Breast epithelium (tissue), 4 donors: ENCODE data around the gene TIAM1. TPM values are rescaled to one million over a fixed set of nuclear protein-coding genes. Genes with fewer than 3 reads are reported as not detected.

Experiments used
- DNase-seq, 2 donors: peaks; one replicate each; pipeline ENCODE4 v3.0.0-alpha.2; 2019; ENCODE audit warnings: low spot score in 2 of 2
- H3K27ac ChIP-seq, 2 donors: fragments of 200-600 bp; sonication (generic) in 1 of 2; one replicate each; pipeline ENCODE4 v1.5.1; 2016 to 2019; ENCODE audit warnings: mild to moderate bottlenecking in 1 of 2
- H3K27me3 ChIP-seq, 2 donors: fragments of 200-600 bp; sonication (generic) in 1 of 2; one replicate each; pipeline versions ENCODE4 v1.5.1 to v1.6.0; 2017 to 2019; ENCODE audit warnings: control low read depth in 1 of 2, mild to moderate bottlenecking in 1 of 2
- H3K36me3 ChIP-seq: fragments of 200-600 bp; one replicate; pipeline ENCODE4 v1.5.1; 2019
- H3K4me1 ChIP-seq, 2 donors: fragments of 200-600 bp; sonication (generic); one replicate each; pipeline ENCODE4 v1.5.1; 2016 to 2019; ENCODE audit warnings: control low read depth in 1 of 2
- H3K4me3 ChIP-seq, 3 donors: fragments of 200-600 bp; sonication (generic); 1 replicate in 2 of 3; 2 replicates in 1 of 3; pipeline ENCODE4 v1.5.1; 2016 to 2019; ENCODE audit warnings: mild to moderate bottlenecking in 3 of 3, moderate library complexity in 2 of 3
- H3K9me3 ChIP-seq, 2 donors: fragments of 200-600 bp; sonication (generic) in 1 of 2; one replicate each; pipeline ENCODE4 v1.5.1; 2016 to 2019; ENCODE audit warnings: control low read depth in 1 of 2
- CTCF ChIP-seq, 3 donors: fragments of 450-650 bp; IDR thresholded peaks; one replicate each; pipeline ENCODE4 v1.5.1; 2016 to 2017; ENCODE audit warnings: antibody characterized with exemption in 3 of 3, mild to moderate bottlenecking in 3 of 3, moderate library complexity in 3 of 3
- POLR2A ChIP-seq: fragments of 450-650 bp; IDR thresholded peaks from one replicate; pipeline ENCODE4 v1.6.1; 2016; ENCODE audit warnings: antibody characterized with exemption, mild to moderate bottlenecking, moderate library complexity
- POLR2AphosphoS5 ChIP-seq, 3 donors: sonication (generic); formaldehyde crosslinking; IDR thresholded peaks; one replicate each; pipeline ENCODE4 v1.6.1; 2017; ENCODE audit warnings: antibody characterized with exemption in 3 of 3
- intact Hi-C: fragments of 100-400 bp; cut with DNase I; formaldehyde crosslinking; loops from one replicate; pipeline ENCODE4 v1.15.1; 2023; ENCODE audit warnings: low total_unique reads
- total RNA-seq, 3 donors: library from RNA; depleted of rRNA; stranded (reverse); fragments of >200 nt; gene quantifications; one replicate each; pipeline ENCODE4 v1.1.0, GENCODE V29; 2016

Gene TIAM1
- total RNA-seq, 3 donors from 2014 or later: 10.6 to 17.7 (median 11.8) TPM

- intact Hi-C loops: no loop called here
- DNase-seq: no peak
- Histone ChIP-seq H3K36me3 (no peaks in the 10 kb centered on the region), H3K4me3 (no peak overlapping the region), H3K27ac (no peak overlapping the region), H3K4me1 (no peaks in the 10 kb centered on the region), H3K27me3 (no peaks in the 10 kb centered on the region), H3K9me3 (no peaks in the 10 kb centered on the region)
- TF ChIP-seq CTCF (IDR thresholded peaks at IDR 0.05) (no peak), POLR2AphosphoS5 (IDR thresholded peaks at IDR 0.05) (no peak), POLR2A (no peak)
Measured at GRCh38 chr21:31164713-31165694, 179.1 kb downstream of the TIAM1 start.

GRCh38 chr21:31162827-31163226 lies 181.2 kb downstream of the TIAM1 start:
- Histone ChIP-seq H3K27me3 (no peaks in the 10 kb centered on the region), H3K4me1 (no peaks in the 10 kb centered on the region), H3K9me3 (peaks cover 0 to under 1% of the 10 kb centered on the region in 2 donors), H3K36me3 (no peaks in the 10 kb centered on the region), H3K27ac (no peak overlapping the region), H3K4me3 (no peak overlapping the region)
- intact Hi-C loops: no loop called here
- DNase-seq: no peak
- TF ChIP-seq POLR2AphosphoS5 (IDR thresholded peaks at IDR 0.05) (no peak), POLR2A (no peak), CTCF (IDR thresholded peaks at IDR 0.05) (no peak)

DNA sequence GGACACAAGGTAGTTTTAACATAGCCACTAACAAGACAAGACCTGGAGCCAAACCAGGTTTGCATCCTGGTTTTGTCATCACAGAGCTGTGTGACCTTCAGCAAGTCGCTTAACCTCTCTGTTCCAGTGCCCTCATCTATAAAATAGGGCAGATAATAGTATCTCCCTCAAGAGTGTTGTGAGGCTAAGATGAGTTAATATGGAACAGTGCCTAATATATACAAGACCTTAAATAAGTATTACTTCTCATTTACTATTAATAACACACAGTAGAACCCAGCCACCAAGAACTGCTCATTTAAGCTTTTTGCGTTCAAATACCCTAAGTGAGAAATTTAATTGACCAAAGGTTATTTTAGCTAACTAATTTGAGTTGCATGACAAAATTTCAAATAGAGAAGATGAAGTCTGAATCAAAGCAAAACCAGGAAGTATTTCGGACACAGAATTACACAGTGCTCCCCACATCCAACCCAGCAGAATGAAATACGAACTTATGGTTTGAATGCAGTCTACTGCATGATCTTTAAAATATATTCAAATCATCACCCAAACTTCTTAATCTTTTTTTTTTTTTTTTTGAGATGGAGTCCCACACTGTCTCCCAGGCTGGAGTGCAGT lies 181.9 kb downstream of the TIAM1 start:
- Histone ChIP-seq H3K9me3 (peaks cover 2 to 7% of the 10 kb centered on the region in 2 donors), H3K4me1 (no peaks in the 10 kb centered on the region), H3K27me3 (no peaks in the 10 kb centered on the region), H3K4me3 (no peak overlapping the region), H3K36me3 (no peaks in the 10 kb centered on the region), H3K27ac (no peak overlapping the region)
- no peak for DNase-seq
- TF ChIP-seq CTCF (IDR thresholded peaks at IDR 0.05) (no peak), POLR2AphosphoS5 (IDR thresholded peaks at IDR 0.05) (no peak), POLR2A (no peak)
- intact Hi-C loops: no loop called here

- intact Hi-C loops: no loop called here
- H3K4me3 ChIP-seq: no peak overlapping the region
- no peaks in the 10 kb centered on the region for H3K4me1 ChIP-seq
- DNase-seq: no peak
- H3K36me3 ChIP-seq: no peaks in the 10 kb centered on the region
- H3K27me3 ChIP-seq: no peaks in the 10 kb centered on the region
- no peak for TF ChIP-seq CTCF (IDR thresholded peaks at IDR 0.05)
- no peak for TF ChIP-seq POLR2AphosphoS5 (IDR thresholded peaks at IDR 0.05)
- no peak for TF ChIP-seq POLR2A
- no peak overlapping the region for H3K27ac ChIP-seq
- H3K9me3 ChIP-seq: peaks cover 9 to 12% of the 10 kb centered on the region in 2 donors
Measured at GRCh38 chr21:31161157-31161556, 182.9 kb downstream of the TIAM1 start.

DNA sequence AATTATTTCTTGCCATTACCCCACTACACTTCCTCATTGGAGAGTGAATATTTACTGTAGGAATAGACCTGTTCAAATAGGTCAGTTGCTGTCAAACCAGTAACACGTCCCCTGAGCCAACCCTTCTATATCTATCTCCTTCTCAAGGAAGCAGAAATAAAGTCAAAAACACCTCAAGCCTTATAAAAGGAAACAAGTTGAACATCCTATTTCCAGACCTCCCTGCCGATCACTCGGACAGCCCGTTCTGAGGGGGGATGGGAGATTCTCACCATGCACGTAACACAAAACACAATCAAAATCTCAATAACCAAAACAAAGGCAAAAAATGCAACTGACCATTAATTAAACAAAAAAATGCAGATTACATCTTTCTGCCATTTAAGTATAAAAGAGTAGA lies 184.3 kb downstream of the TIAM1 start:
- Histone ChIP-seq H3K4me1 (no peaks in the 10 kb centered on the region), H3K9me3 (peaks cover 16 to 20% of the 10 kb centered on the region in 2 donors), H3K4me3 (peak overlapping the region in 1 of 3 donors; percentile 51), H3K27ac (no peak overlapping the region), H3K36me3 (no peaks in the 10 kb centered on the region), H3K27me3 (no peaks in the 10 kb centered on the region)
- intact Hi-C loops: no loop called here
- TF ChIP-seq POLR2AphosphoS5 (IDR thresholded peaks at IDR 0.05): no peak
- TF ChIP-seq CTCF (IDR thresholded peaks at IDR 0.05): no peak
- no peak for TF ChIP-seq POLR2A
- DNase-seq: no peak
